GM23338 (cell line): Measurements from ENCODE around the gene NTNG1. TPM values are rescaled to one million over a fixed set of nuclear protein-coding genes. Genes with fewer than 3 reads are reported as not detected.

Experiments
- ATAC-seq: fragments of 200-7000 bp; cut with Tn5 transposase; 3 replicates; pipeline ENCODE4 v1.9.1; 2020
- DNase-seq: peaks from one replicate; pipeline ENCODE4 v3.0.0-alpha.2; 2015; ENCODE audit warnings: low spot score
- H2AFZ ChIP-seq: fragments of 200-600 bp; sonication (generic); 2 replicates; pipeline ENCODE4 v1.8.0; 2016; ENCODE audit warnings: antibody characterized with exemption, mild to moderate bottlenecking, moderate library complexity
- H3F3A ChIP-seq: fragments of 200-600 bp; sonication (generic); replicated peaks from 2 replicates; pipeline ENCODE4 v1.8.0; 2017; ENCODE audit warnings: antibody characterized with exemption, mixed run types, low read depth
- H3K27ac ChIP-seq: fragments of 200-600 bp; sonication (generic); 2 replicates; pipeline ENCODE4 v1.6.1; 2016; ENCODE audit warnings: low read depth
- H3K27me3 ChIP-seq: fragments of 200-600 bp; sonication (generic); 2 replicates; pipeline ENCODE4 v1.8.0; 2016; ENCODE audit warnings: mild to moderate bottlenecking, mixed run types, moderate library complexity; ENCODE audit not compliant: insufficient read depth
- H3K36me3 ChIP-seq: fragments of 200-600 bp; sonication (generic); 2 replicates; pipeline ENCODE4 v1.8.0; 2016; ENCODE audit warnings: mild to moderate bottlenecking; ENCODE audit not compliant: insufficient read depth
- H3K4me1 ChIP-seq: fragments of 200-600 bp; sonication (generic); 2 replicates; pipeline ENCODE4 v1.8.0; 2016; ENCODE audit warnings: mild to moderate bottlenecking, moderate library complexity; ENCODE audit not compliant: insufficient read depth
- H3K4me2 ChIP-seq: fragments of 200-600 bp; sonication (generic); 2 replicates; pipeline ENCODE4 v1.7.1; 2017; ENCODE audit warnings: mixed run types
- H3K4me3 ChIP-seq: fragments of 200-600 bp; sonication (generic); 2 replicates; pipeline ENCODE4 v1.6.1; 2016; ENCODE audit warnings: mixed run types
- H3K79me2 ChIP-seq: fragments of 200-600 bp; sonication (generic); replicated peaks from 2 replicates; pipeline ENCODE4 v1.8.0; 2017; ENCODE audit warnings: mild to moderate bottlenecking; ENCODE audit not compliant: insufficient read depth
- H3K9me2 ChIP-seq: fragments of 200-600 bp; sonication (generic); 2 replicates; pipeline ENCODE4 v1.8.0; 2017; ENCODE audit not compliant: insufficient read depth
- H4K20me1 ChIP-seq: fragments of 200-600 bp; sonication (generic); replicated peaks from 2 replicates; pipeline ENCODE4 v1.8.0; 2017; ENCODE audit warnings: mild to moderate bottlenecking; ENCODE audit not compliant: insufficient read depth
- H3K27ac Mint-ChIP-seq: 2 replicates; pipeline ENCODE4 v1.8.0; 2020; ENCODE audit warnings: inconsistent platforms, mild to moderate bottlenecking, moderate library complexity, mixed read lengths
- H3K27me3 Mint-ChIP-seq: 3 replicates; pipeline ENCODE4 v1.8.0; 2022; ENCODE audit warnings: low read depth, mild to moderate bottlenecking, moderate library complexity, mixed read lengths, inconsistent platforms; ENCODE audit not compliant: insufficient read depth, poor library complexity
- H3K36me3 Mint-ChIP-seq: 3 replicates; pipeline ENCODE4 v1.8.0; 2021; ENCODE audit warnings: low read depth, mild to moderate bottlenecking, inconsistent platforms, moderate library complexity, mixed read lengths
- H3K4me1 Mint-ChIP-seq: 3 replicates; pipeline ENCODE4 v1.8.0; 2020; ENCODE audit warnings: mild to moderate bottlenecking, inconsistent platforms, mixed read lengths
- H3K4me3 Mint-ChIP-seq: 3 replicates; pipeline ENCODE4 v1.8.0; 2021; ENCODE audit warnings: moderate library complexity, mild to moderate bottlenecking, inconsistent platforms, mixed read lengths
- H3K9me3 Mint-ChIP-seq: 3 replicates; pipeline ENCODE4 v1.8.0; 2020; ENCODE audit warnings: moderate library complexity, mild to moderate bottlenecking, inconsistent platforms, mixed read lengths
- EZH2 ChIP-seq: fragments of 200-600 bp; sonication (generic); IDR thresholded peaks from one replicate; pipeline ENCODE4 v1.8.0; 2017; ENCODE audit warnings: antibody characterized with exemption, mild to moderate bottlenecking, low read depth; ENCODE audit not compliant: unreplicated experiment
- JUNB ChIP-seq: IDR thresholded peaks from one replicate; pipeline ENCODE4 v1.6.1; 2016; ENCODE audit warnings: antibody characterized with exemption; ENCODE audit not compliant: unreplicated experiment
- NANOG ChIP-seq: IDR thresholded peaks from 2 replicates; pipeline ENCODE4 v1.6.1; 2016; ENCODE audit warnings: antibody characterized with exemption, borderline replicate concordance
- POLR2AphosphoS5 ChIP-seq: IDR thresholded peaks from 2 replicates; pipeline ENCODE4 v1.6.1; 2016; ENCODE audit warnings: antibody characterized with exemption, low read depth
- REST ChIP-seq: IDR thresholded peaks from one replicate; pipeline ENCODE4 v1.6.1; 2018; ENCODE audit warnings: antibody characterized with exemption; ENCODE audit not compliant: unreplicated experiment
- STAT1 ChIP-seq: IDR thresholded peaks from one replicate; pipeline ENCODE4 v1.6.1; 2016; ENCODE audit warnings: antibody characterized with exemption; ENCODE audit not compliant: unreplicated experiment
- ZNF462 ChIP-seq: fragments of 250-450 bp; sonication (Bioruptor Pico); IDR thresholded peaks from 2 replicates; pipeline ENCODE4 v1.5.0; 2020; ENCODE audit warnings: mild to moderate bottlenecking, moderate library complexity
- polyA plus RNA-seq: library from polyadenylated mRNA; unstranded; fragments of >200 nt; fragmentation: Nextera tagmentation; extraction: Ambion mirVana; gene quantifications from 2 replicates; pipeline ENCODE4 v1.2.1, GENCODE V29; 2016
- total RNA-seq: library from RNA; depleted of rRNA; stranded (reverse); fragments of >200 nt; shearing (Covaris generic); gene quantifications from 2 replicates; pipeline ENCODE4 v1.2.3, GENCODE V29; 2014
- TF ChIP-seq, protein P1 (sequence below), 2 experiments: fragments of 200-600 bp in 1 of 2; sonication (generic) in 1 of 2; conservative IDR thresholded peaks; 2 replicates each; pipeline versions ENCODE4 v1.5.1 to v1.6.1; 2016 to 2017; ENCODE audit warnings: antibody characterized with exemption in 2 of 2, low read depth in 2 of 2, mild to moderate bottlenecking in 2 of 2, moderate library complexity in 1 of 2

NTNG1 gene
- total and polyA plus RNA-seq, 2 experiments from 2014 or later: 7.2 to 10.3 TPM

DNA sequence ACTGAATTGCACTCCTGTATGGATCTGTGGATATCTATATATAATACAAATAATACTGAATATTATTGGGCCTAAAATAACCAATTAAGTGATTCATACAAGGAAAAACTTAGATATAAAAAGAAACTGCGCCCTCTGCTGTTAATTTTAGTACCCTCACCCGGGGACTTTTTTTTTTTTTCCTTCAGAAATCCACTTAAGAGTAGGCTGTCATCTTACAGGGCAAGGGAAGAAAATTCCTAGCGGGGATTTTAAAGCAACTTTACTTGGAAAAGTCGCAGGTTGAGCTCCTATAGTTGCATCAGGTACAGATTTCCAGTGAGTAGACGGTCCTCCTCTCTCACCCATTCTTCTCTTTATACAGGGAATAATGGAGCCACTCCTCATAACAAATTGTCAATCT is 1.3 kb downstream of the NTNG1 start:
- peak overlapping the region; percentile 90 for H3K4me3 Mint-ChIP-seq
- H3K4me1 Mint-ChIP-seq: peaks cover 22% of the 10 kb centered on the region
- H3K27ac Mint-ChIP-seq: no peak overlapping the region
- no peaks in the 10 kb centered on the region for H3K36me3 Mint-ChIP-seq
- Histone ChIP-seq H3K27ac (no peak overlapping the region), H3F3A (0 out of 2 replicates have a peak, but pooled peaks cover 4% of the 10 kb centered on the region), H2AFZ (no peak overlapping the region), H3K36me3 (no peaks in the 10 kb centered on the region), H3K27me3 (peaks cover 9% of the 10 kb centered on the region; the same call in 1 of the 2 replicates), H3K79me2 (no peaks in the 10 kb centered on the region; the same call in 1 of the 2 replicates), H4K20me1 (no peaks in the 10 kb centered on the region), H3K4me3 (peak overlapping the region; percentile 69), H3K9me2 (no peaks in the 10 kb centered on the region), H3K4me1 (peaks cover 26% of the 10 kb centered on the region), H3K4me2 (peak overlapping the region; percentile 91)
- TF ChIP-seq REST (no peak), POLR2AphosphoS5 (no peak), STAT1 (no peak), EZH2 (no peak), NANOG (no peak), ZNF462 (no peak), JUNB (no peak)
- TF ChIP-seq, protein P1, sequence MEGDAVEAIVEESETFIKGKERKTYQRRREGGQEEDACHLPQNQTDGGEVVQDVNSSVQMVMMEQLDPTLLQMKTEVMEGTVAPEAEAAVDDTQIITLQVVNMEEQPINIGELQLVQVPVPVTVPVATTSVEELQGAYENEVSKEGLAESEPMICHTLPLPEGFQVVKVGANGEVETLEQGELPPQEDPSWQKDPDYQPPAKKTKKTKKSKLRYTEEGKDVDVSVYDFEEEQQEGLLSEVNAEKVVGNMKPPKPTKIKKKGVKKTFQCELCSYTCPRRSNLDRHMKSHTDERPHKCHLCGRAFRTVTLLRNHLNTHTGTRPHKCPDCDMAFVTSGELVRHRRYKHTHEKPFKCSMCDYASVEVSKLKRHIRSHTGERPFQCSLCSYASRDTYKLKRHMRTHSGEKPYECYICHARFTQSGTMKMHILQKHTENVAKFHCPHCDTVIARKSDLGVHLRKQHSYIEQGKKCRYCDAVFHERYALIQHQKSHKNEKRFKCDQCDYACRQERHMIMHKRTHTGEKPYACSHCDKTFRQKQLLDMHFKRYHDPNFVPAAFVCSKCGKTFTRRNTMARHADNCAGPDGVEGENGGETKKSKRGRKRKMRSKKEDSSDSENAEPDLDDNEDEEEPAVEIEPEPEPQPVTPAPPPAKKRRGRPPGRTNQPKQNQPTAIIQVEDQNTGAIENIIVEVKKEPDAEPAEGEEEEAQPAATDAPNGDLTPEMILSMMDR (conservative IDR thresholded peaks at IDR 0.05; ENCODE audit: low read depth in 2 of 2): peak in 1 of 2 experiments; percentile 96; a peak in 3 of 4 replicates
- peaks cover 18% of the 10 kb centered on the region for H3K27me3 Mint-ChIP-seq
- no peak for ATAC-seq
- no peaks in the 10 kb centered on the region for H3K9me3 Mint-ChIP-seq
- DNase-seq: peak; percentile 73
